Activated CD4-positive, alpha-beta T cell treated with anti-CD3 and anti-CD28 coated beads for 1 hour (primary cell): ENCODE measurements around the gene DTX1.
"Not testable (repeated sequence)": the region's sequence is repeated elsewhere in the genome, so short reads cannot be mapped to it uniquely, and the experiment has no call there.

Source experiments
- DNase-seq: peaks from one replicate; pipeline ENCODE4 v3.0.0-alpha.2; 2020

The DTX1 gene

GRCh38 chr12:113097716-113098440 is 41.3 kb downstream of the DTX1 start:
- no peak for DNase-seq

GRCh38 chr12:113098441-113099028 is 42.0 kb downstream of the DTX1 start:
- DNase-seq = peak; percentile 53

GRCh38 chr12:113099364-113099763 is 42.8 kb downstream of the DTX1 start:
- no peak for DNase-seq

- no peak for DNase-seq
Measured at GRCh38 chr12:113099764-113100163, 43.2 kb downstream of the DTX1 start.

GRCh38 chr12:113101751-113102150 is 45.2 kb downstream of the DTX1 start:
- no peak for DNase-seq

- no peak for DNase-seq
Measured at GRCh38 chr12:113102811-113103210, 46.3 kb downstream of the DTX1 start.

GRCh38 chr12:113103756-113104450 is 47.4 kb downstream of the DTX1 start:
- DNase-seq = peak; percentile 51

GRCh38 chr12:113104953-113105510 is 48.5 kb downstream of the DTX1 start:
- DNase-seq = no peak

GRCh38 chr12:113105606-113106271 is 49.2 kb downstream of the DTX1 start:
- DNase-seq = no peak

- DNase-seq = no peak
Measured at GRCh38 chr12:113106361-113106760, 49.8 kb downstream of the DTX1 start.

- no peak for DNase-seq
Measured at GRCh38 chr12:113108308-113108707, 51.8 kb downstream of the DTX1 start.

- no peak for DNase-seq
Measured at GRCh38 chr12:113109360-113109759, 52.8 kb downstream of the DTX1 start.

GRCh38 chr12:113109872-113110599 is 53.5 kb downstream of the DTX1 start:
- DNase-seq = no peak

GRCh38 chr12:113111247-113111646 is 54.7 kb downstream of the DTX1 start:
- DNase-seq = no peak

- no peak for DNase-seq
Measured at GRCh38 chr12:113112043-113112899, 55.7 kb downstream of the DTX1 start.

- DNase-seq = no peak
Measured at GRCh38 chr12:113113397-113113796, 56.9 kb downstream of the DTX1 start.

GRCh38 chr12:113114447-113115178 is 58.1 kb downstream of the DTX1 start:
- no peak for DNase-seq

GRCh38 chr12:113115455-113116126 is 59.1 kb downstream of the DTX1 start:
- DNase-seq = no peak

- no peak for DNase-seq
Measured at GRCh38 chr12:113116875-113117274, 60.3 kb downstream of the DTX1 start.

GRCh38 chr12:113117684-113118083 is 61.2 kb downstream of the DTX1 start:
- not testable (repeated sequence) for DNase-seq
